HepG2 (cell line): ENCODE data around the gene TNNI2. TPM values are rescaled to one million over a fixed set of nuclear protein-coding genes. Genes with fewer than 3 reads are reported as not detected.

ENCODE experiments used
- ATAD3A ChIP-seq: sonication (generic); formaldehyde crosslinking; IDR thresholded peaks from 2 replicates; pipeline ENCODE4 v1.4.0; 2020; ENCODE audit warnings: missing genetic modification reagents
- BORCS8-MEF2B ChIP-seq: sonication (generic); formaldehyde crosslinking; IDR thresholded peaks from 2 replicates; pipeline ENCODE4 v1.8.0; 2022; ENCODE audit warnings: mild to moderate bottlenecking, missing genetic modification reagents
- DMAP1 ChIP-seq: IDR thresholded peaks from 2 replicates; pipeline ENCODE4 v1.6.1; 2016
- DPF2 ChIP-seq: sonication (generic); formaldehyde crosslinking; IDR thresholded peaks from 2 replicates; pipeline ENCODE4 v1.4.0; 2020; ENCODE audit warnings: mild to moderate bottlenecking, low read depth, missing genetic modification reagents, borderline replicate concordance
- DR1 ChIP-seq: sonication (generic); formaldehyde crosslinking; IDR thresholded peaks from 2 replicates; pipeline ENCODE4 v1.8.0; 2021; ENCODE audit warnings: mild to moderate bottlenecking, missing genetic modification reagents, inconsistent platforms
- ELF3 ChIP-seq: IDR thresholded peaks from 2 replicates; pipeline ENCODE4 v1.6.1; 2016; ENCODE audit warnings: missing genetic modification reagents, missing compliant biosample characterization
- HOXD1 ChIP-seq: sonication (generic); formaldehyde crosslinking; IDR thresholded peaks from 2 replicates; pipeline ENCODE4 v1.5.0; 2020; ENCODE audit warnings: missing genetic modification reagents
- NFIC ChIP-seq: IDR thresholded peaks from 2 replicates; pipeline ENCODE4 v1.6.1; 2012; ENCODE audit warnings: mild to moderate bottlenecking, low read length, inconsistent platforms
- NFKB2 ChIP-seq: sonication (generic); formaldehyde crosslinking; IDR thresholded peaks from 2 replicates; pipeline ENCODE4 v1.4.0; 2020; ENCODE audit warnings: missing genetic modification reagents, borderline replicate concordance
- RFX5 ChIP-seq: IDR thresholded peaks from 2 replicates; pipeline ENCODE4 v1.6.1; 2011; ENCODE audit warnings: low read depth, low read length, improper control_type of control experiment
- SMARCE1 ChIP-seq: fragments of 450-650 bp; IDR thresholded peaks from 2 replicates; pipeline ENCODE4 v1.6.1; 2017; ENCODE audit warnings: borderline replicate concordance
- SNAI1 ChIP-seq: sonication (generic); formaldehyde crosslinking; IDR thresholded peaks from 2 replicates; pipeline ENCODE4 v1.5.0; 2020; ENCODE audit warnings: mild to moderate bottlenecking, missing genetic modification reagents, borderline replicate concordance
- SP2 ChIP-seq: sonication (generic); formaldehyde crosslinking; IDR thresholded peaks from 2 replicates; pipeline ENCODE4 v1.5.1; 2020; ENCODE audit warnings: mild to moderate bottlenecking, missing genetic modification reagents
- TARDBP ChIP-seq: sonication (generic); formaldehyde crosslinking; IDR thresholded peaks from 2 replicates; pipeline ENCODE4 v1.8.0; 2022; ENCODE audit warnings: mild to moderate bottlenecking, missing genetic modification reagents
- TRIM24 ChIP-seq: sonication (generic); formaldehyde crosslinking; IDR thresholded peaks from 2 replicates; pipeline ENCODE4 v1.8.0; 2022; ENCODE audit warnings: mild to moderate bottlenecking, missing genetic modification reagents
- ZFP36L2 ChIP-seq: sonication (generic); formaldehyde crosslinking; IDR thresholded peaks from 2 replicates; pipeline ENCODE4 v1.4.0; 2020; ENCODE audit warnings: missing genetic modification reagents
- ZNF180 ChIP-seq: sonication (generic); formaldehyde crosslinking; IDR thresholded peaks from 2 replicates; pipeline ENCODE4 v1.4.0; 2020; ENCODE audit warnings: low read depth, missing genetic modification reagents, borderline replicate concordance
- ZNF20 ChIP-seq: sonication (generic); formaldehyde crosslinking; IDR thresholded peaks from 2 replicates; pipeline ENCODE4 v1.4.0; 2020; ENCODE audit warnings: mild to moderate bottlenecking, moderate library complexity, missing genetic modification reagents
- ZNF577 ChIP-seq: sonication (generic); formaldehyde crosslinking; IDR thresholded peaks from 2 replicates; pipeline ENCODE4 v1.4.0; 2020; ENCODE audit warnings: mild to moderate bottlenecking, low read depth, missing genetic modification reagents, borderline replicate concordance
- ZNF7 ChIP-seq: IDR thresholded peaks from 2 replicates; pipeline ENCODE4 v1.6.1; 2016; ENCODE audit warnings: missing biosample characterization, missing genetic modification reagents
- ZNF772 ChIP-seq: sonication (generic); formaldehyde crosslinking; IDR thresholded peaks from 2 replicates; pipeline ENCODE4 v1.5.0; 2020; ENCODE audit warnings: mild to moderate bottlenecking, missing genetic modification reagents
- ZNF775 ChIP-seq: sonication (generic); formaldehyde crosslinking; IDR thresholded peaks from 2 replicates; pipeline ENCODE4 v1.4.0; 2020; ENCODE audit warnings: missing genetic modification reagents, mild to moderate bottlenecking, moderate library complexity, borderline replicate concordance
- ZNF781 ChIP-seq: sonication (generic); formaldehyde crosslinking; IDR thresholded peaks from 2 replicates; pipeline ENCODE4 v1.5.1; 2020; ENCODE audit warnings: borderline replicate concordance, mild to moderate bottlenecking, missing genetic modification reagents; ENCODE audit errors: not compliant biosample characterization
- polyA plus RNA-seq, 8 experiments: library from polyadenylated mRNA; depleted of rRNA in 3 of 8; stranded (reverse) in 7 of 8; unstranded in 1 of 8; fragments of >200 nt; fragmentation: Illumina TruSeq in 4 of 8; extraction: Trizol in 4 of 8; gene quantifications; 2 replicates each; pipeline versions ENCODE4 v1.2.1 to v1.2.3, GENCODE V29; 2011 to 2016; ENCODE audit warnings: low read depth in 4 of 8, missing spikeins in 1 of 8, mixed read lengths in 1 of 8; ENCODE audit not compliant: insufficient read depth in 1 of 8
- total RNA-seq, 5 experiments: library from RNA; depleted of rRNA; stranded (reverse); fragments of >200 nt; fragmentation: Illumina TruSeq; extraction: Trizol; gene quantifications; 2 replicates each; pipeline ENCODE4 v1.2.3, GENCODE V29; 2016; ENCODE audit warnings: low read depth in 1 of 5
- TF ChIP-seq, protein P1 (sequence below): sonication (generic); formaldehyde crosslinking; IDR thresholded peaks from 2 replicates; pipeline ENCODE4 v1.5.1; 2020; ENCODE audit warnings: missing genetic modification reagents, mild to moderate bottlenecking, borderline replicate concordance
- TF ChIP-seq, protein P2 (sequence below): sonication (generic); formaldehyde crosslinking; IDR thresholded peaks from 2 replicates; pipeline ENCODE4 v1.9.0; 2021; ENCODE audit warnings: mild to moderate bottlenecking, missing genetic modification reagents

Gene TNNI2
- total and polyA plus RNA-seq, 2 of the 13 experiments (the other 11 are each of a cell fraction or from before 2014, with no cell fraction given): 7.2 to 12.0 TPM

- TF ChIP-seq TRIM24 (CRISPR knock-in tag) (no peak), DMAP1 (CRISPR knock-in tag) (no peak), ATAD3A (CRISPR knock-in tag) (no peak), DR1 (CRISPR knock-in tag) (no peak), HOXD1 (CRISPR knock-in tag) (no peak), SMARCE1 (no peak), TARDBP (CRISPR knock-in tag) (peak; percentile 34; the same call in 1 of the 2 replicates), DPF2 (CRISPR knock-in tag) (0 out of 2 replicates have a peak, but pooled peaks have one; percentile 24), ZNF781 (no peak), RFX5 (no peak), ZNF577 (CRISPR knock-in tag) (no peak), ZNF7 (CRISPR knock-in tag) (no peak), ZNF775 (CRISPR knock-in tag) (no peak), SNAI1 (CRISPR knock-in tag) (0 out of 2 replicates have a peak, but pooled peaks have one; percentile 41), ZNF180 (CRISPR knock-in tag) (no peak), NFIC (no peak), SP2 (CRISPR knock-in tag) (peak; percentile 47), ZFP36L2 (CRISPR knock-in tag) (no peak), ELF3 (CRISPR knock-in tag) (peak; percentile 68), BORCS8-MEF2B (CRISPR knock-in tag) (peak; percentile 75), ZNF772 (CRISPR knock-in tag) (no peak), ZNF20 (CRISPR knock-in tag) (no peak), NFKB2 (CRISPR knock-in tag) (0 out of 2 replicates have a peak, but pooled peaks have one; percentile 64)
- TF ChIP-seq, protein P1, sequence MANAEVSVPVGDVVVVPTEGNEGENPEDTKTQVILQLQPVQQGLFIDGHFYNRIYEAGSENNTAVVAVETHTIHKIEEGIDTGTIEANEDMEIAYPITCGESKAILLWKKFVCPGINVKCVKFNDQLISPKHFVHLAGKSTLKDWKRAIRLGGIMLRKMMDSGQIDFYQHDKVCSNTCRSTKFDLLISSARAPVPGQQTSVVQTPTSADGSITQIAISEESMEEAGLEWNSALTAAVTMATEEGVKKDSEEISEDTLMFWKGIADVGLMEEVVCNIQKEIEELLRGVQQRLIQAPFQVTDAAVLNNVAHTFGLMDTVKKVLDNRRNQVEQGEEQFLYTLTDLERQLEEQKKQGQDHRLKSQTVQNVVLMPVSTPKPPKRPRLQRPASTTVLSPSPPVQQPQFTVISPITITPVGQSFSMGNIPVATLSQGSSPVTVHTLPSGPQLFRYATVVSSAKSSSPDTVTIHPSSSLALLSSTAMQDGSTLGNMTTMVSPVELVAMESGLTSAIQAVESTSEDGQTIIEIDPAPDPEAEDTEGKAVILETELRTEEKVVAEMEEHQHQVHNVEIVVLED: no peak
- TF ChIP-seq, protein P2, sequence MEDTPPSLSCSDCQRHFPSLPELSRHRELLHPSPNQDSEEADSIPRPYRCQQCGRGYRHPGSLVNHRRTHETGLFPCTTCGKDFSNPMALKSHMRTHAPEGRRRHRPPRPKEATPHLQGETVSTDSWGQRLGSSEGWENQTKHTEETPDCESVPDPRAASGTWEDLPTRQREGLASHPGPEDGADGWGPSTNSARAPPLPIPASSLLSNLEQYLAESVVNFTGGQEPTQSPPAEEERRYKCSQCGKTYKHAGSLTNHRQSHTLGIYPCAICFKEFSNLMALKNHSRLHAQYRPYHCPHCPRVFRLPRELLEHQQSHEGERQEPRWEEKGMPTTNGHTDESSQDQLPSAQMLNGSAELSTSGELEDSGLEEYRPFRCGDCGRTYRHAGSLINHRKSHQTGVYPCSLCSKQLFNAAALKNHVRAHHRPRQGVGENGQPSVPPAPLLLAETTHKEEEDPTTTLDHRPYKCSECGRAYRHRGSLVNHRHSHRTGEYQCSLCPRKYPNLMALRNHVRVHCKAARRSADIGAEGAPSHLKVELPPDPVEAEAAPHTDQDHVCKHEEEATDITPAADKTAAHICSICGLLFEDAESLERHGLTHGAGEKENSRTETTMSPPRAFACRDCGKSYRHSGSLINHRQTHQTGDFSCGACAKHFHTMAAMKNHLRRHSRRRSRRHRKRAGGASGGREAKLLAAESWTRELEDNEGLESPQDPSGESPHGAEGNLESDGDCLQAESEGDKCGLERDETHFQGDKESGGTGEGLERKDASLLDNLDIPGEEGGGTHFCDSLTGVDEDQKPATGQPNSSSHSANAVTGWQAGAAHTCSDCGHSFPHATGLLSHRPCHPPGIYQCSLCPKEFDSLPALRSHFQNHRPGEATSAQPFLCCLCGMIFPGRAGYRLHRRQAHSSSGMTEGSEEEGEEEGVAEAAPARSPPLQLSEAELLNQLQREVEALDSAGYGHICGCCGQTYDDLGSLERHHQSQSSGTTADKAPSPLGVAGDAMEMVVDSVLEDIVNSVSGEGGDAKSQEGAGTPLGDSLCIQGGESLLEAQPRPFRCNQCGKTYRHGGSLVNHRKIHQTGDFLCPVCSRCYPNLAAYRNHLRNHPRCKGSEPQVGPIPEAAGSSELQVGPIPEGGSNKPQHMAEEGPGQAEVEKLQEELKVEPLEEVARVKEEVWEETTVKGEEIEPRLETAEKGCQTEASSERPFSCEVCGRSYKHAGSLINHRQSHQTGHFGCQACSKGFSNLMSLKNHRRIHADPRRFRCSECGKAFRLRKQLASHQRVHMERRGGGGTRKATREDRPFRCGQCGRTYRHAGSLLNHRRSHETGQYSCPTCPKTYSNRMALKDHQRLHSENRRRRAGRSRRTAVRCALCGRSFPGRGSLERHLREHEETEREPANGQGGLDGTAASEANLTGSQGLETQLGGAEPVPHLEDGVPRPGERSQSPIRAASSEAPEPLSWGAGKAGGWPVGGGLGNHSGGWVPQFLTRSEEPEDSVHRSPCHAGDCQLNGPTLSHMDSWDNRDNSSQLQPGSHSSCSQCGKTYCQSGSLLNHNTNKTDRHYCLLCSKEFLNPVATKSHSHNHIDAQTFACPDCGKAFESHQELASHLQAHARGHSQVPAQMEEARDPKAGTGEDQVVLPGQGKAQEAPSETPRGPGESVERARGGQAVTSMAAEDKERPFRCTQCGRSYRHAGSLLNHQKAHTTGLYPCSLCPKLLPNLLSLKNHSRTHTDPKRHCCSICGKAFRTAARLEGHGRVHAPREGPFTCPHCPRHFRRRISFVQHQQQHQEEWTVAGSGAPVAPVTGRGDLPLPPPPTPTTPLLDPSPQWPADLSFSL (CRISPR knock-in tag): no peak
Observed at GRCh38 chr11:1834062-1834610, 4.6 kb upstream of the TNNI2 start (continued).
